ENCODE measurements around the gene SCRN1.

The SCRN1 gene

GRCh38 chr7:30003098-30003497 lies 13.5 kb upstream of the SCRN1 start:
- DNase-seq: no peak

GRCh38 chr7:30001998-30002397 lies 12.4 kb upstream of the SCRN1 start:
- DNase-seq: peak; percentile 14

GRCh38 chr7:29998489-29998888 lies 8.9 kb upstream of the SCRN1 start:
- no peak for DNase-seq

- DNase-seq: no peak
These were observed 6.7 kb upstream of the SCRN1 start for GRCh38 chr7:29996321-29996720.

GRCh38 chr7:29995652-29996051 lies 6.1 kb upstream of the SCRN1 start:
- DNase-seq: no peak

GRCh38 chr7:29993140-29993539 lies 3.5 kb upstream of the SCRN1 start:
- DNase-seq: no peak

GRCh38 chr7:29991937-29992336 lies 2.3 kb upstream of the SCRN1 start:
- DNase-seq: no peak

GRCh38 chr7:29990931-29991330 lies 1.3 kb upstream of the SCRN1 start:
- DNase-seq: no peak

- peak; percentile 19 for DNase-seq
These were observed 961 bp downstream of the SCRN1 start for GRCh38 chr7:29988424-29989256.

GRCh38 chr7:29987811-29988317 lies 1.7 kb downstream of the SCRN1 start:
- no peak for DNase-seq

GRCh38 chr7:29987083-29987482 lies 2.5 kb downstream of the SCRN1 start:
- DNase-seq: no peak

- no peak for DNase-seq
These were observed 9.4 kb downstream of the SCRN1 start for GRCh38 chr7:29980151-29980550.

- no peak for DNase-seq
These were observed 11.5 kb downstream of the SCRN1 start for GRCh38 chr7:29977886-29978651.

GRCh38 chr7:29976673-29977415 lies 12.8 kb downstream of the SCRN1 start:
- no peak for DNase-seq

GRCh38 chr7:29976266-29976665 lies 13.3 kb downstream of the SCRN1 start:
- no peak for DNase-seq

- DNase-seq: no peak
These were observed 14.0 kb downstream of the SCRN1 start for GRCh38 chr7:29975561-29975960.

- DNase-seq: no peak
These were observed 15.3 kb downstream of the SCRN1 start for GRCh38 chr7:29974286-29974685.

GRCh38 chr7:29972315-29972669 lies 17.3 kb downstream of the SCRN1 start:
- no peak for DNase-seq

- DNase-seq: no peak
These were observed 17.9 kb downstream of the SCRN1 start for GRCh38 chr7:29971566-29972314.

- DNase-seq: no peak
These were observed 19.4 kb downstream of the SCRN1 start for GRCh38 chr7:29970158-29970557.

GRCh38 chr7:29969738-29970137 lies 19.9 kb downstream of the SCRN1 start:
- no peak for DNase-seq

GRCh38 chr7:29968683-29969395 lies 20.8 kb downstream of the SCRN1 start:
- DNase-seq: no peak
